COR-L47 (cell line): ENCODE data around the gene RYR2.
"Not testable (repeated sequence)": the region's sequence is repeated elsewhere in the genome, so short reads cannot be mapped to it uniquely, and the experiment has no call there.

Experiments used
- DNase-seq: peaks from one replicate; lab custom pipeline; 2025; lab: John Stamatoyannopoulos, UW

The RYR2 gene

GRCh38 chr1:237261198-237261597, 219.2 kb downstream of the RYR2 start:
- DNase-seq: no peak

- no peak for DNase-seq
Observed at GRCh38 chr1:237267743-237268142, 225.8 kb downstream of the RYR2 start.

GRCh38 chr1:237269938-237270337, 228.0 kb downstream of the RYR2 start:
- DNase-seq: no peak

GRCh38 chr1:237270353-237270752, 228.4 kb downstream of the RYR2 start:
- no peak for DNase-seq

- not testable (repeated sequence) for DNase-seq
Observed at GRCh38 chr1:237277994-237278393, 236.0 kb downstream of the RYR2 start.

- DNase-seq: no peak
Observed at GRCh38 chr1:237279629-237280028, 237.6 kb downstream of the RYR2 start.

- DNase-seq: no peak
Observed at GRCh38 chr1:237281481-237281880, 239.5 kb downstream of the RYR2 start.

- no peak for DNase-seq
Observed at GRCh38 chr1:237282208-237282783, 240.3 kb downstream of the RYR2 start.

GRCh38 chr1:237287876-237288521, 246.0 kb downstream of the RYR2 start:
- DNase-seq: peak; percentile 0

GRCh38 chr1:237293804-237294203, 251.8 kb downstream of the RYR2 start:
- no peak for DNase-seq

- no peak for DNase-seq
Observed at GRCh38 chr1:237296861-237297260, 254.9 kb downstream of the RYR2 start.

- no peak for DNase-seq
Observed at GRCh38 chr1:237300642-237301041, 258.7 kb downstream of the RYR2 start.

- no peak for DNase-seq
Observed at GRCh38 chr1:237303929-237304328, 261.9 kb downstream of the RYR2 start.

GRCh38 chr1:237306726-237307125, 264.7 kb downstream of the RYR2 start:
- DNase-seq: no peak

GRCh38 chr1:237309595-237310118, 267.7 kb downstream of the RYR2 start:
- DNase-seq: no peak

- no peak for DNase-seq
Observed at GRCh38 chr1:237316352-237316751, 274.4 kb downstream of the RYR2 start.

- DNase-seq: no peak
Observed at GRCh38 chr1:237318748-237319147, 276.8 kb downstream of the RYR2 start.

- no peak for DNase-seq
Observed at GRCh38 chr1:237320890-237321289, 278.9 kb downstream of the RYR2 start.

GRCh38 chr1:237324226-237324625, 282.2 kb downstream of the RYR2 start:
- no peak for DNase-seq

GRCh38 chr1:237327061-237327460, 285.1 kb downstream of the RYR2 start:
- DNase-seq: no peak

- DNase-seq: no peak
Observed at GRCh38 chr1:237340892-237341291, 298.9 kb downstream of the RYR2 start.

GRCh38 chr1:237341391-237341790, 299.4 kb downstream of the RYR2 start:
- no peak for DNase-seq

GRCh38 chr1:237342730-237343129, 300.7 kb downstream of the RYR2 start:
- no peak for DNase-seq

GRCh38 chr1:237352747-237353146, 310.8 kb downstream of the RYR2 start:
- DNase-seq: no peak
